Parathyroid adenoma (tissue), 2 donors: ENCODE results near the gene NUP88.

ENCODE experiments used
- H2AFZ ChIP-seq: fragments of 300-600 bp; sonication (generic); one replicate; pipeline ENCODE4 v1.7.0; 2017; ENCODE audit warnings: antibody characterized with exemption, mild to moderate bottlenecking
- H3K27ac ChIP-seq: fragments of 300-600 bp; sonication (generic); one replicate; pipeline ENCODE4 v1.7.0; 2017
- H3K27me3 ChIP-seq: fragments of 300-600 bp; sonication (generic); one replicate; pipeline ENCODE4 v1.7.0; 2017; ENCODE audit warnings: low read length; ENCODE audit not compliant: control insufficient read depth, insufficient read depth
- H3K36me3 ChIP-seq: fragments of 300-600 bp; sonication (generic); one replicate; pipeline ENCODE4 v1.7.0; 2017; ENCODE audit warnings: low read length; ENCODE audit not compliant: control insufficient read depth, insufficient read depth
- H3K4me1 ChIP-seq: fragments of 300-600 bp; sonication (generic); one replicate; pipeline ENCODE4 v1.7.0; 2017; ENCODE audit warnings: control low read depth
- H3K4me2 ChIP-seq: fragments of 300-600 bp; sonication (generic); one replicate; pipeline ENCODE4 v1.7.0; 2017; ENCODE audit warnings: low read length
- H3K4me3 ChIP-seq: fragments of 300-600 bp; sonication (generic); one replicate; pipeline ENCODE4 v1.7.0; 2017; ENCODE audit warnings: low read depth, low read length
- H3K79me2 ChIP-seq: fragments of 300-600 bp; sonication (generic); one replicate; pipeline ENCODE4 v1.7.0; 2017; ENCODE audit warnings: control low read depth
- H3K9ac ChIP-seq: fragments of 300-600 bp; sonication (generic); one replicate; pipeline ENCODE4 v1.7.0; 2017; ENCODE audit warnings: mild to moderate bottlenecking
- H3K9me3 ChIP-seq: fragments of 300-600 bp; sonication (generic); one replicate; pipeline ENCODE4 v1.7.0; 2017; ENCODE audit warnings: low read length; ENCODE audit not compliant: control insufficient read depth
- TF ChIP-seq, protein P1 (sequence below): fragments of 300-600 bp; sonication (generic); IDR thresholded peaks from one replicate; pipeline ENCODE4 v1.7.0; 2017; ENCODE audit warnings: antibody characterized with exemption, mild to moderate bottlenecking
- donor health status: primary hyperparathyroidism.

NUP88 gene

DNA sequence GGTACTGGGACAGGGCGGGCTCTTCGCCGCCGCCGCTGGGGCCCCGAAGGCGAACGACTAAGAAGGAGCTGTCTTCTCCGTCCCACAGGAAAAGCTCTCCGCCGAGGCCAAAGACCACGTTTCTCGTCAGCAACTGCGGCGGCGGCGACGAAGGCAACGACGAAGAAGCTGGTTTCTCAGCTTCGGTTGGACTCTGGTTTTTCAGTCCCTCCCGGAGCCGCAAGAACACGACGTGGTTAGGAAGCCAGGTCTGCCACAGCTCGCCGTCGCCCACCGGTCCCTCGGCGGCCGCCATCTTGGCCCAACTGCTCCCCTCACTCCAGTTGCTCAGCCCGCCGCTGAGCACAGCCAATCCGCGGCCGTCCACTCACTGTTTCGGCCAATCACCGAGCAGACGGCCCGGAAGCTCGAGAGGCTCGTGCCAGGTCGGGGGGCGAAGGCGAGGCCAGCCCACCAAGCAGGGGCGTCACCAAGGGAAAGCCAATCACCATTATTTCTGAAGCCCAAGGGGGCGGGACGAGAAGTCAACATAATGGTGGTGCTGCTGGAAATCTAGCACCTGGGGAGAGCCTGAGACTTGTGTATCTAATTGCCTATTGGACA, at the start of gene NUP88:
NUP88 (minus strand) TSS at position 307 of the 603 bp plus-strand sequence; CDS start at position 295, 12 bp downstream.
- TF ChIP-seq, protein P1, sequence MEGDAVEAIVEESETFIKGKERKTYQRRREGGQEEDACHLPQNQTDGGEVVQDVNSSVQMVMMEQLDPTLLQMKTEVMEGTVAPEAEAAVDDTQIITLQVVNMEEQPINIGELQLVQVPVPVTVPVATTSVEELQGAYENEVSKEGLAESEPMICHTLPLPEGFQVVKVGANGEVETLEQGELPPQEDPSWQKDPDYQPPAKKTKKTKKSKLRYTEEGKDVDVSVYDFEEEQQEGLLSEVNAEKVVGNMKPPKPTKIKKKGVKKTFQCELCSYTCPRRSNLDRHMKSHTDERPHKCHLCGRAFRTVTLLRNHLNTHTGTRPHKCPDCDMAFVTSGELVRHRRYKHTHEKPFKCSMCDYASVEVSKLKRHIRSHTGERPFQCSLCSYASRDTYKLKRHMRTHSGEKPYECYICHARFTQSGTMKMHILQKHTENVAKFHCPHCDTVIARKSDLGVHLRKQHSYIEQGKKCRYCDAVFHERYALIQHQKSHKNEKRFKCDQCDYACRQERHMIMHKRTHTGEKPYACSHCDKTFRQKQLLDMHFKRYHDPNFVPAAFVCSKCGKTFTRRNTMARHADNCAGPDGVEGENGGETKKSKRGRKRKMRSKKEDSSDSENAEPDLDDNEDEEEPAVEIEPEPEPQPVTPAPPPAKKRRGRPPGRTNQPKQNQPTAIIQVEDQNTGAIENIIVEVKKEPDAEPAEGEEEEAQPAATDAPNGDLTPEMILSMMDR: no peak
- H3K9me3 ChIP-seq: no peaks in the 10 kb centered on the region
- H3K79me2 ChIP-seq: peaks cover 36% of the 10 kb centered on the region
- peak within 1 kb of the TSS; percentile 90 for H3K4me2 ChIP-seq
- no peaks in the 10 kb centered on the region for H3K27me3 ChIP-seq
- H3K4me1 ChIP-seq: no peaks in the 10 kb centered on the region
- H3K36me3 ChIP-seq: no peaks in the 10 kb centered on the region
- peak within 1 kb of the TSS; percentile 94 for H3K4me3 ChIP-seq
- H2AFZ ChIP-seq: peak within 1 kb of the TSS; percentile 87
- peak within 1 kb of the TSS; percentile 88 for H3K27ac ChIP-seq
- peak within 1 kb of the TSS; percentile 57 for H3K9ac ChIP-seq

DNA sequence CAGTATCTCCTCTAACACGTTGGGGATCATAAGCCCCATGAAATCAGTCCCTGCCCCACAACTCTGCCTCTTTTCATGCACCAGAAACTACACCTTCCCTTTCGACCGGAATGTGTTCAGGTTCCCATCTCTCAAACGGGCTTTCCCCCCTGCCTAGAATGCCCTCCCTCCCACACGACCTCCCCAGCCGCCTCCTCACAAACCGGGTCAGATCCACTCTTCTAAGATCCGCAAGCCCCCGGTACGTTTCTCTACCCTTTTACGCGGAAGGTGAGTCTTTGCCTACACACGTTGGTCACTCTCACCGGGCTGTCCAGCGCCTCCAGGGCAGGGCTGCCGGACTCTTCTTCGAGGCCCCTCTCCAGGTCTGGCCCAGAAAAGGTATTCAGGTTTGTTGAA, 48.6 kb upstream of the NUP88 start:
- peaks cover 3% of the 10 kb centered on the region for H3K4me1 ChIP-seq
- H3K9me3 ChIP-seq: no peaks in the 10 kb centered on the region
- peak overlapping the region; percentile 96 for H3K4me2 ChIP-seq
- H3K79me2 ChIP-seq: peaks cover 23% of the 10 kb centered on the region
- H3K27me3 ChIP-seq: no peaks in the 10 kb centered on the region
- TF ChIP-seq, protein P1: no peak
- peak overlapping the region; percentile 61 for H3K27ac ChIP-seq
- H3K36me3 ChIP-seq: no peaks in the 10 kb centered on the region
- peak overlapping the region; percentile 88 for H2AFZ ChIP-seq
- peak overlapping the region; percentile 81 for H3K4me3 ChIP-seq
- H3K9ac ChIP-seq: peak overlapping the region; percentile 38

DNA sequence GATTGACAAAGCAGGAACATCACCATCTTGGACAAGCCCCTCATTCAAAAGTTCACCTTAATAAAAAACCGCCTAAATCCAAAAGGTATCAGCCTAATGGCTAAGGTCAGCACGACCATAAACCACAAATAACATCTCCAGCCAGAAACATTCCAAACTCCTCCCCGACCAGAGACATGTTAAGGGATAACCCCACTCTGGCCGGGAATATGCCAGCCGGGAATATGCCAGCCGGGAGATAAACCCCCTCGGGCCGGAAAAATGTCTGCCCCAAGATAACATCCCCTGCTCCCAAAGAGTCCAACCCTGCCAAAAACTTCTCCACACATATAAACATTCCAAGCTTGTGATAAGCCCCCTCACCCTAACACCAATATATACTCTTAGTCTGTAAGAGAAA, 48.0 kb upstream of the NUP88 start:
- Histone ChIP-seq H3K4me2 (peak overlapping the region; percentile 96), H3K27me3 (no peaks in the 10 kb centered on the region), H3K9ac (no peak overlapping the region), H3K4me1 (peaks cover 3% of the 10 kb centered on the region), H3K9me3 (no peaks in the 10 kb centered on the region), H3K27ac (no peak overlapping the region), H3K4me3 (peak overlapping the region; percentile 81), H3K36me3 (no peaks in the 10 kb centered on the region), H2AFZ (no peak overlapping the region), H3K79me2 (peaks cover 23% of the 10 kb centered on the region)
- TF ChIP-seq, protein P1: no peak

DNA sequence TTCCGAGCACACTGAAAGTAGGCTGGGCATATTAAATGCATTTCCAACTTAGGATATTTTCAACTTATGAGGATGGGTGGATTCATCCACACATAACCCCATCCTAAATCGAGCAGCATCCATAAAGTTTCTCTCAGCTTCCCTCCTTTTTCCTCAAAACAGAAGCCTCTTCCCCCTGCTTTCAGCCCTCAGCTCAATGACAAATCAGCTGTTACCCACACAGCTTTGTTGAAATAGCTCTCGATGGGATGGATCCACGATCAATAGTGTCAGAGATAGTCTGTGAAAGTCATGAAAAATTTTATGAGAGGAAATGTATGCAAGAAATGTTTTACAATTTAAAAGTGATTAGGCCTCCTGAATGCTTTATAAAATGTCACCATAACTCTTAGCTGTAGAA, 46.8 kb upstream of the NUP88 start:
- TF ChIP-seq, protein P1: no peak
- no peak overlapping the region for H2AFZ ChIP-seq
- H3K27ac ChIP-seq: no peak overlapping the region
- H3K9ac ChIP-seq: no peak overlapping the region
- H3K4me1 ChIP-seq: peaks cover 3% of the 10 kb centered on the region
- H3K4me2 ChIP-seq: no peak overlapping the region
- H3K4me3 ChIP-seq: no peak overlapping the region
- H3K9me3 ChIP-seq: no peaks in the 10 kb centered on the region
- peaks cover 23% of the 10 kb centered on the region for H3K79me2 ChIP-seq
- H3K27me3 ChIP-seq: no peaks in the 10 kb centered on the region
- H3K36me3 ChIP-seq: no peaks in the 10 kb centered on the region
